Measurements from ENCODE around the gene SERINC1. TPM values are rescaled to one million over a fixed set of nuclear protein-coding genes. Genes with fewer than 3 reads are reported as not detected.
"Not testable (repeated sequence)": the region's sequence is repeated elsewhere in the genome, so short reads cannot be mapped to it uniquely, and the experiment has no call there.

Gene SERINC1
- 10 to 100 TPM; 61.3 to 78.2 TPM for total RNA-seq

- H3K27me3 Mint-ChIP-seq (ENCODE audit: low read depth), result no peaks in the 10 kb centered on the region
- H3K4me1 Mint-ChIP-seq (ENCODE audit: low read depth), result peaks cover 43% of the 10 kb centered on the region
- H3K27ac Mint-ChIP-seq, result peak within 1 kb of the TSS; percentile 99
- H3K4me3 Mint-ChIP-seq, result peak within 1 kb of the TSS; percentile 95
- H3K9me3 Mint-ChIP-seq, result no peaks in the 10 kb centered on the region
- H3K36me3 Mint-ChIP-seq (ENCODE audit: insufficient read depth in 2 of 2), result peaks cover 9 to 18% of the 10 kb centered on the region in 2 donors
- ATAC-seq (replicated peaks in 1 of 2), result peak; percentile 98
- peak; percentile 90 to 91 for DNase-seq
Observed at GRCh38 chr6:122471107-122472021, at the start of gene SERINC1. Gene SERINC1 (minus strand): TSS chr6:122471807. CDS start chr6:122471737, 70 bp downstream.

DNA sequence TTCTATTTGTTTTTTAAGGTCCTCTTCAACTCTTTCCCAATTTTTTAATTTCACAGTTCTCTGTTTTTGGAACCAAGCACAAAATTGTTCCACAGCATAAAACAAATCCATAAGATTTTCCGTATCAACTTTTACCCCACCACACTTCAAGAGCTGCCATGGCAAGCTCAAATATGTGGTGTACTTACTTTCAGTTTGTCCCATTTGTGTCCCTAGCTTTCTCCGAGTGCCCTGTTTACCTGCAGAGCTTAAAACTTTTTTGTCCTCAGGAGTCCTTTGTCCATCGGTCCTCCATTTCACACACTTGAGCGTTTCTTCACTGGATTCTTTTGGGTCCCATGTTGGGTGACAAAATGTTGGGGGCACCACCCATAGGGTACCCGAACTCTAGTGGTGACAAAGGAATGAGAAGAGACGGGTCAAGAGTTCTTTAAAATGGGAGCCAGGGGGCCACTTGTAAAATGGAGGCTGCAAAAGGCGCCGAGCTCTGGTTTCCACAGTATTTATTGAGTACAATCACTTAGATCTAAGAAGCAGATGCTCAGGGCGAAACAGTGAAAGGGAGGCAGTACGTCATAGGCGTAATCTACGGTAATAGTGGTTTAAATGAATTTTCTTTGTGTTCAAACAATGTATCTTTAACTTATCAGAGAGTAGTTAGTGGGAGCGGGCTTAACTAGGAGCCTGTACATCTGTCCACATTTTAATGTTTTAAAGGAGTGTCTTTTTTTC lies 39.8 kb upstream of the SERINC1 start:
- Mint-ChIP-seq H3K9me3 (peaks cover 2 to 5% of the 10 kb centered on the region in 2 donors), H3K4me3 (no peak overlapping the region), H3K27ac (no peak overlapping the region), H3K4me1 (ENCODE audit: low read depth) (no peaks in the 10 kb centered on the region), H3K36me3 (ENCODE audit: insufficient read depth in 2 of 2) (peaks cover 0 to 2% of the 10 kb centered on the region in 2 donors), H3K27me3 (ENCODE audit: low read depth) (peaks cover 7% of the 10 kb centered on the region)
- DNase-seq (no peak), ATAC-seq (replicated peaks in 1 of 2) (no peak)

DNA sequence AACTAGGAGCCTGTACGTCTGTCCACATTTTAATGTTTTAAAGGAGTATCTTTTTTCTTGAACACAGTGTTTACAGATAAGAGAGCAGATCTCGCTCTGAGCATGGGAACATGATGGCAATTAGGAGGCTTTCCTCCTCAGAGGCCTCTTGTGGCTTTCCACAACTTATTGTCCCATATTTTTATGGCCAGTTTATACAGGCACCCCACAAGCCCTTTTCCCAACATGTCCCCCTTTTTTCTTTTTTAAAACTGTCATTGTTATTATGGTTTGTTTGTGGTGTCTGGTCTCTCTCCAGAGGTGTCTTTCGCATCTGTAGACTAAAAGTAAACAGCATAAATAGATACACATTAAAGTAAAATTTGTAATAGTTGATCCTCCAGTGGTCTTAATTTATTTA lies 33.6 kb upstream of the SERINC1 start:
- not testable (repeated sequence) for DNase-seq; H3K4me1 Mint-ChIP-seq (ENCODE audit: low read depth); H3K27ac Mint-ChIP-seq; H3K27me3 Mint-ChIP-seq (ENCODE audit: low read depth); H3K4me3 Mint-ChIP-seq; ATAC-seq (replicated peaks in 1 of 2)
- Mint-ChIP-seq H3K36me3 (ENCODE audit: insufficient read depth in 2 of 2) (peaks cover 9 to 15% of the 10 kb centered on the region in 2 donors), H3K9me3 (peaks cover 21 to 22% of the 10 kb centered on the region in 2 donors)

- no peaks in the 10 kb centered on the region for H3K4me1 Mint-ChIP-seq (ENCODE audit: low read depth)
- peaks cover 17% of the 10 kb centered on the region for H3K27me3 Mint-ChIP-seq (ENCODE audit: low read depth)
- DNase-seq (no peak), ATAC-seq (replicated peaks in 1 of 2) (no peak)
- peaks cover 18 to 27% of the 10 kb centered on the region in 2 donors for H3K9me3 Mint-ChIP-seq
- H3K36me3 Mint-ChIP-seq (ENCODE audit: insufficient read depth in 2 of 2), result peaks cover 13 to 18% of the 10 kb centered on the region in 2 donors
- no peak overlapping the region for H3K27ac Mint-ChIP-seq
- no peak overlapping the region for H3K4me3 Mint-ChIP-seq
Observed at GRCh38 chr6:122501475-122501874, 29.9 kb upstream of the SERINC1 start.

DNA sequence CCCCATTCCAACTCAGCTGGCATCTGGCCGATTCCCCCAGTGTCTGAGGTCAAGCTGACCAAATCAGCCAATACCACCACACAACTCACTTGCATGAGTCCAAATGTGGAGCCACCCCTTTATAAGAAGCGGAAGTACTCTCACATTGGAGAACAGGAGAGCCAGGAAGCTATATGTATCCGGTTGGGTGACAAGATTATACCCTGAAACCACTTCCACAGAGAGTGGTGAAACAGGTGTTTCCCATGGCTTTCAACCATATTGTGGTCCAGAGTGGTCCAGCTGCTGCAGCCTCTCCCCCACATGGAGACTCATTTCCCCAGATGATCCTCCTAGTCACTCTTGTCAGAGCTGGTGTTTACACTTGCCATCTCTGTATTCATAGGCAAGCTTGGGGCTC lies 24.0 kb upstream of the SERINC1 start:
- Mint-ChIP-seq H3K4me1 (ENCODE audit: low read depth) (no peaks in the 10 kb centered on the region), H3K4me3 (no peak overlapping the region), H3K27ac (no peak overlapping the region), H3K9me3 (peaks cover 1 to 10% of the 10 kb centered on the region in 2 donors), H3K27me3 (ENCODE audit: low read depth) (peaks cover 17% of the 10 kb centered on the region), H3K36me3 (ENCODE audit: insufficient read depth in 2 of 2) (peaks cover 6 to 10% of the 10 kb centered on the region in 2 donors)
- DNase-seq (peak in 1 of 2 donors; percentile 2), ATAC-seq (replicated peaks in 1 of 2) (peak; percentile 35 to 44)

- Mint-ChIP-seq H3K27me3 (ENCODE audit: low read depth) (peaks cover 17% of the 10 kb centered on the region), H3K36me3 (ENCODE audit: insufficient read depth in 2 of 2) (peaks cover 6 to 8% of the 10 kb centered on the region in 2 donors), H3K27ac (no peak overlapping the region), H3K9me3 (peaks cover 0 to 8% of the 10 kb centered on the region in 2 donors), H3K4me3 (no peak overlapping the region), H3K4me1 (ENCODE audit: low read depth) (no peaks in the 10 kb centered on the region)
- DNase-seq (no peak), ATAC-seq (replicated peaks in 1 of 2) (no peak)
Observed at GRCh38 chr6:122494665-122495272, 23.2 kb upstream of the SERINC1 start.

DNA sequence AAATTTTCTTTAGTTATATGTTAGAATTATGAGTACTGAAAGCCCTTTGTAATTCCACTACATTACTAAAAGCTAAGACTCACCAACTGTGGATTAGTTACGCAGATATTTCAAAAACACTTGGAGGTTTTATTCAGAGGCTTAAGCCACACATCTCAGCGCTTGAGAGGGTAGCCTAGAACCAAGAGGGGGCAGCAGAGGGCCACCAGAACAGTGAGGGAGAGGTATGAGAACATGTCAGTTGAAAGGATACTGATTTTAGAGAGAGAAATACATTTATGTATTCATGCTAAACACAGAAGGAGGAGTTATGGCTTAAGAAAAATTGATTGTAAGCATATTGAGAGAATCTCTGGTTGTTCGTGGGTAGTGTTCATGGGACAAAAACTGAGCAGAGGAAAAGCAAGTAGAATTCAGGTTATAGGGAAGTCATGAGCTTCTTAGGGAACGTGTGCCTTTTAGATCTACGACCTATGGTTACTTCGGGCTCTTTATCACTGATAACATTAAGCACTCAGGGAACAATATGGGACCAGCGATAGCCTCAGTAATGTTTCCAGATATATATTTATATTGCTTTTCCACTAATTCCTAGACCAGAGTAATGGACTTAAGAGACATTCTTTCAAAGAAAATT lies 20.4 kb upstream of the SERINC1 start:
- Mint-ChIP-seq H3K27ac (no peak overlapping the region), H3K27me3 (ENCODE audit: low read depth) (no peaks in the 10 kb centered on the region), H3K9me3 (no peaks in the 10 kb centered on the region), H3K4me1 (ENCODE audit: low read depth) (no peaks in the 10 kb centered on the region), H3K4me3 (no peak overlapping the region), H3K36me3 (ENCODE audit: insufficient read depth in 2 of 2) (peaks cover 0 to 5% of the 10 kb centered on the region in 2 donors)
- ATAC-seq (replicated peaks in 1 of 2) (peak; percentile 93 to 96), DNase-seq (peak; percentile 68 to 73)

GRCh38 chr6:122490607-122491006 lies 19.0 kb upstream of the SERINC1 start:
- DNase-seq, result no peak
- H3K36me3 Mint-ChIP-seq (ENCODE audit: insufficient read depth in 2 of 2), result no peaks in the 10 kb centered on the region
- H3K9me3 Mint-ChIP-seq, result no peaks in the 10 kb centered on the region
- ATAC-seq (replicated peaks in 1 of 2), result no peak
- H3K27ac Mint-ChIP-seq, result no peak overlapping the region
- H3K4me1 Mint-ChIP-seq (ENCODE audit: low read depth), result no peaks in the 10 kb centered on the region
- H3K27me3 Mint-ChIP-seq (ENCODE audit: low read depth), result no peaks in the 10 kb centered on the region
- no peak overlapping the region for H3K4me3 Mint-ChIP-seq

GRCh38 chr6:122484760-122485159 lies 13.2 kb upstream of the SERINC1 start:
- no peak overlapping the region for H3K4me3 Mint-ChIP-seq
- no peaks in the 10 kb centered on the region for H3K9me3 Mint-ChIP-seq
- H3K36me3 Mint-ChIP-seq (ENCODE audit: insufficient read depth in 2 of 2), result no peaks in the 10 kb centered on the region
- no peaks in the 10 kb centered on the region for H3K27me3 Mint-ChIP-seq (ENCODE audit: low read depth)
- ATAC-seq (replicated peaks in 1 of 2) (no peak), DNase-seq (no peak)
- no peaks in the 10 kb centered on the region for H3K4me1 Mint-ChIP-seq (ENCODE audit: low read depth)
- H3K27ac Mint-ChIP-seq, result no peak overlapping the region

- Mint-ChIP-seq H3K36me3 (ENCODE audit: insufficient read depth in 2 of 2) (no peaks in the 10 kb centered on the region), H3K4me3 (no peak overlapping the region), H3K27me3 (ENCODE audit: low read depth) (no peaks in the 10 kb centered on the region), H3K4me1 (ENCODE audit: low read depth) (no peaks in the 10 kb centered on the region), H3K9me3 (no peaks in the 10 kb centered on the region), H3K27ac (no peak overlapping the region)
- no peak for DNase-seq
- ATAC-seq (replicated peaks in 1 of 2), result no peak
Observed at GRCh38 chr6:122482750-122483080, 11.1 kb upstream of the SERINC1 start.

DNA sequence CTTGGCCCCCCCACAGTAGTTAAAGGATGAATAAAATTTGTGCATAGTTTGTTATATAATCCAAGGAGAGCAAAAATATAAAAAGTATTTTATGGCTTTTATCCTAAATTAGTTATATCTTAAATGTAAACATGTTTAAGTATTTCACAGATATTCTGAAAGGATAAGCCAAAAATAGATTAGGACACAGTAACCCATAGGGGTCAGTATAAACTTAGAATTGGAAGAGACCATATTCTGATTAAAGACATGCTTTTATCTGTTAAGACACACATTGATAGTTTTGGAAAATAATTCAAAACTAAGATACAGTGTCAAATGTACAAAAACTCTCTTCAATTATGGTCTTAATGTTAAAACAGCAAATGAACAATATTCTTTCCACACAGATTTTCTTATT lies 4.5 kb upstream of the SERINC1 start:
- Mint-ChIP-seq H3K27me3 (ENCODE audit: low read depth) (no peaks in the 10 kb centered on the region), H3K27ac (no peak overlapping the region), H3K4me1 (ENCODE audit: low read depth) (no peaks in the 10 kb centered on the region), H3K9me3 (no peaks in the 10 kb centered on the region), H3K36me3 (ENCODE audit: insufficient read depth in 2 of 2) (peaks cover 4 to 7% of the 10 kb centered on the region in 2 donors), H3K4me3 (no peak overlapping the region)
- DNase-seq (no peak), ATAC-seq (replicated peaks in 1 of 2) (no peak)

DNA sequence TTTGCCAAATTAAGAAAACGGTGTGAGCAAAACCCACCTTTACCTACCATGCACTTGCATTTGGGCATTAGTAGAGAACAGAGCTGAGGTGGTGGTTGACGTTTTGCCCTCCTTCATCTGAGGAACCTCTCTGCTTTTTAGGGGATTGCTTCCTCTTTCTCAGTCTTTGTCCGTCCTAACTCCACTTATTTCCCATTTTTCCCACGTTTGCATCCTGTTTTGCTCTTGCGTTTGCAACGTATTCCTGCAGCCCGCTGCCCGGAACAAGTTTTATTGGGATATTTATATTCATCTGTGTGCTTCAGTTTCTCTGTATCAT lies 374 bp upstream of the SERINC1 start:
- no peaks in the 10 kb centered on the region for H3K9me3 Mint-ChIP-seq
- H3K27me3 Mint-ChIP-seq (ENCODE audit: low read depth), result no peaks in the 10 kb centered on the region
- peak overlapping the region; percentile 99 for H3K27ac Mint-ChIP-seq
- peak; percentile 31 to 47 for ATAC-seq (replicated peaks in 1 of 2)
- H3K4me1 Mint-ChIP-seq (ENCODE audit: low read depth), result peaks cover 36% of the 10 kb centered on the region
- peaks cover 7 to 15% of the 10 kb centered on the region in 2 donors for H3K36me3 Mint-ChIP-seq (ENCODE audit: insufficient read depth in 2 of 2)
- no peak for DNase-seq
- H3K4me3 Mint-ChIP-seq, result peak overlapping the region; percentile 95

GRCh38 chr6:122461885-122462284 lies 9.7 kb downstream of the SERINC1 start:
- no peaks in the 10 kb centered on the region for H3K27me3 Mint-ChIP-seq (ENCODE audit: low read depth)
- peak overlapping the region; percentile 85 for H3K27ac Mint-ChIP-seq
- DNase-seq, result no peak
- peaks cover 94% of the 10 kb centered on the region for H3K4me1 Mint-ChIP-seq (ENCODE audit: low read depth)
- peak overlapping the region in 1 of 2 donors; percentile 50 for H3K4me3 Mint-ChIP-seq
- no peaks in the 10 kb centered on the region for H3K9me3 Mint-ChIP-seq
- peaks cover 12 to 29% of the 10 kb centered on the region in 2 donors for H3K36me3 Mint-ChIP-seq (ENCODE audit: insufficient read depth in 2 of 2)
- ATAC-seq (replicated peaks in 1 of 2), result no peak

All from activated T-cell treated with anti-CD3 and anti-CD28 coated beads, Interleukin-2, amount 50 U/mL, for 72 hours (primary cell).